ENCODE measurements around the gene BLID. TPM values are rescaled to one million over a fixed set of nuclear protein-coding genes. Genes with fewer than 3 reads are reported as not detected.

BLID gene, protein sequence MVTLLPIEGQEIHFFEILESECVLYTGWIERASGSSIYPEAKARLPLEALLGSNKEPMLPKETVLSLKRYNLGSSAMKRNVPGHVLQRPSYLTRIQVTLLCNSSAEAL
- total RNA-seq = 9.3 TPM

GRCh38 chr11:122115524-122116379 is at the start of gene BLID:
Gene BLID, minus strand, starts transcription at chr11:122116215. Its CDS starts 293 bp downstream, at chr11:122115922.
- peak; percentile 70 for DNase-seq (ENCODE audit: low spot score)
- ATAC-seq = peak; percentile 85
- intact Hi-C loops (cut with DNase I) = loop anchor here (10.0 kb wide), 1 partner anchor 59 kb away; no protein-coding TSS in a partner anchor

DNA sequence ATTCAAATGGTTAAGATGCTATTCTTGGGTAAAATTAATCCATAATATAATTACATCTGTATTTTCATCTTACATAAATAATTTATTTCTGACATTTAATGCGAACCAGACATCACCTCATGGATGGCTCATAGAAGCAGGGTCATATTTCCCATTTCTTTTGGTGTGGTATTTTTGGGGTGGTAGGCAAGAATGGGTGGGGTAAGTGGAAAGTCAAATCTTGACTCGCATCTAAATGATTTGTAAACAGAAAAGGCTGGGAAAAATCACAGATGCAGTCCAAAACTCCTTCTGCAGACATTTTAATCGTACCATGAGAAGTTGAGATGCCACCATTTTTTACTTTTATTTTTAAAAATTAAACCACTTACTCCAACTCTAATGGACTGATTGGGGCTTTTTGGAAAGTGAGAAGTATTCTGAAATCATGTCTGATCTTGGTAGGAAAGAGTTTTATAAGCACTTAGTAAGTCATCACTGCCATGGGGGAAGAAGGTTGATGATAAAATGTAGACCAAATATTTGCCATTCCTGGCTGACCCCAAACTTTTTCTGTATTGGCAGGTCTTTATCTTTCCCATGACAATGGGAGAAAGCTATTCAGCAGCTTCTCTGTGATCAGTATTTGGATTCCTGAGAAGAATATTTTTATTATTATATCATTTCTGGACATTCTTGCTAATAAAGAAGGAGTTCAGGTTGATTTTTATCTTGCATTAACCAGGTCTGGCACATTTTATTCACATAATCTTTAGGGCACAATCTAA is 47.2 kb upstream of the BLID start:
- intact Hi-C loops (cut with DNase I) = no loop called here
- ATAC-seq = no peak
- no peak for DNase-seq (ENCODE audit: low spot score)

- intact Hi-C loops (cut with DNase I) = no loop called here
- peak; percentile 43 for ATAC-seq
- DNase-seq (ENCODE audit: low spot score) = no peak
Measured at GRCh38 chr11:122162095-122162494, 46.1 kb upstream of the BLID start.

DNA sequence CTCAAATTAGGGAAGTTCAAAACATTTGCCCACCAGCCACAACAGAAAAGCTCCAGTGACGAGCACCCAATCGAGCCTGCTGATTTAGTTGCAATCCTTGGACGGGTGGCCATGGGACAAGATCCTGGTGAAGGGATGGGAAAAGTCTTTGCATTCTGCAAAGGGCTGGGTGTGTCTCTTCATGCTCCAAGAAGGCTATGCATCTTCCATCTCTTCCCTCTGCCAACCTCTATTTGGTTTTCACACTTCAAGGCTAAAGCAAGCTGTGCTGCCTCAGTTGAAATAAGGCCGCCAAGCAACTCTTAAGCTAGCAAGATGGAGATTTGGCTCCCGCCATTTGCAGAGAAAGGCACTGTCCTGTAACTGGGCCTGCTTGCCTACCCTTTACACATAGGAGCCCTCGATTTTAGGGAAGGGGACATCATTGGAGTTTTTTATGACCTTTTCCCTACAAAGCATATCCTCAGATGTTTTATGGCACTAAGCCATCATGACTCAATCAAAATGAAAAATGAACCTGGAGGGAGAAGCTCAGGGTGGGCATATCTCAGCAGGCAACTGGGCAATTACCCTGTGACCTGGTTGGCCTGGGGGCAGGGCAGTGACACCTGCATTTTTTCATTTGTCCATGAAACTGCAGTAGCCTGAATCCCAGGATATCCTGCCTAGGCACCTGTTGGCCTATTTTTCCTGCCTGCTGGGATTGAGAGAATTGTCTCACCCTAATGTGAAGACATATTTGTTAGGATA is 45.0 kb upstream of the BLID start:
- intact Hi-C loops (cut with DNase I) = no loop called here
- DNase-seq (ENCODE audit: low spot score) = no peak
- ATAC-seq = no peak

GRCh38 chr11:122159861-122160260 is 43.8 kb upstream of the BLID start:
- ATAC-seq (no peak), DNase-seq (ENCODE audit: low spot score) (no peak)
- intact Hi-C loops (cut with DNase I) = no loop called here

- intact Hi-C loops (cut with DNase I) = no loop called here
- DNase-seq (ENCODE audit: low spot score) = peak; percentile 62
- peak; percentile 59 for ATAC-seq
Measured at GRCh38 chr11:122159173-122159721, 43.2 kb upstream of the BLID start.

GRCh38 chr11:122158171-122158570 is 42.2 kb upstream of the BLID start:
- DNase-seq (ENCODE audit: low spot score) = no peak
- ATAC-seq = peak; percentile 46
- intact Hi-C loops (cut with DNase I) = no loop called here

DNA sequence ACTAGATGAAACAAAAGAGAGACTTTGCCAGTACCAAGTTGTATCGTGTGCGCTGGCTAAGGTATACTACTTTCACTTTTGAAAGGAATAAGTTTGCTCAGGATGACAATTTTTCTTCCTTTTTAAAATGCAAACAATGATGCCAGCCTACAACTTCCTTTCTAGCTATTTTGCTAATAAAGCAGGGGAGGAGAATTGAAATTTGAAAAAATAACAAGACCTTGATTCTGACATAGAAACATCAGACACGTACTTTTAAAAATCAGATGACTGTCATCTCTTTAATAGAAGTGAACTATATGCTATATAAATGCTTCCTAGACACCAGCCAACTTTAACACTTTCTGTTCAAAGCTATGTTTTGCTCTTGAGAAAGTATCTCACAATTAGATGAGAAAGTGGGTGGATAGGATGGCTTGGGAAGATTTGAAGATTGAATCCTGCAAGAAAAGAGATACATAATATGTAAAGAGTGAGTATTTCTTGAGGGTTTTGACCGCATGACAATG is 41.7 kb upstream of the BLID start:
- intact Hi-C loops (cut with DNase I) = no loop called here
- DNase-seq (ENCODE audit: low spot score) (no peak), ATAC-seq (peak; percentile 47)

DNA sequence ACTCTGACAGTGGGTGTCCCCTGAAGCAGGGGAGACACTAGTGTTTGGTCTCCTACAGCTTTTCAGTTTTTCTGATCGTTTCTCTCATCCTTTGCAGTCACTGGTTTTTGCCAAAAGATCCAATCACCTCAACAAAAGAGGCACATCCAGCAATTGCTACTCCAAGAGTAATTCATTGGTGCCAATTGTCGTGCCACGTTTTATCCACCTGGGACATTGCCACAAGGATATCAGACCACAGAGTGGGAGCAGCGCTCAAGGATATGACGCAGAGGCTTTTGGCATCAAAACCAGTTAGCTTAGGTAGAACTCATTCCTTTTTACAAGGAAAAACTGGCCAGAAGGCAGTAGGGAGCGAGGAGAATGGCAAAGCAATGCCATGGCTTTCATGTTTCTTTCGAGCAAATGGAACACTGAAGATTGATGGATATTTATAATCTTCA is 40.9 kb upstream of the BLID start:
- intact Hi-C loops (cut with DNase I) = no loop called here
- ATAC-seq = peak; percentile 78
- DNase-seq (ENCODE audit: low spot score) = no peak

- intact Hi-C loops (cut with DNase I) = no loop called here
- DNase-seq (ENCODE audit: low spot score) (no peak), ATAC-seq (no peak)
Measured at GRCh38 chr11:122155765-122156527, 39.9 kb upstream of the BLID start.

DNA sequence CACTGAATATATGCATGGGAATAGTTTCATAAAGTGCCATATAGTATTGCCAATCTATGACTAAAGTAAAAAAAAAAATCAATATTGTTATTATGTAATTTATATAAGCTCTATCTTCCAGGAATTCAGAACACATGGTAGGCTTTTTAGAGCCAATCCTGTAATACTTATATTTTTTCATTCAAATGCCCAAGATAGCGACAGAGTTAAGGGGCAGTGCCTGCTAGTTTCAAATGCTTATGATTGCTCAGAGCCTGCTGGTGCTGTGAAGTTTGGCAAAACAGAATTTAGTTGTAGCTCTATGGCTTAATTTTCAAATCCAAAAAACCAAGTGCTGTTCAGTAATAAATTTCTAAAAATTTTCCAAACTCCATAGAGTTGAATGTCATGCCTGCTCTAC is 39.0 kb upstream of the BLID start:
- DNase-seq (ENCODE audit: low spot score) (no peak), ATAC-seq (no peak)
- intact Hi-C loops (cut with DNase I) = no loop called here

- no peak for DNase-seq (ENCODE audit: low spot score)
Measured at GRCh38 chr11:122154227-122154626, 38.2 kb upstream of the BLID start.

DNA sequence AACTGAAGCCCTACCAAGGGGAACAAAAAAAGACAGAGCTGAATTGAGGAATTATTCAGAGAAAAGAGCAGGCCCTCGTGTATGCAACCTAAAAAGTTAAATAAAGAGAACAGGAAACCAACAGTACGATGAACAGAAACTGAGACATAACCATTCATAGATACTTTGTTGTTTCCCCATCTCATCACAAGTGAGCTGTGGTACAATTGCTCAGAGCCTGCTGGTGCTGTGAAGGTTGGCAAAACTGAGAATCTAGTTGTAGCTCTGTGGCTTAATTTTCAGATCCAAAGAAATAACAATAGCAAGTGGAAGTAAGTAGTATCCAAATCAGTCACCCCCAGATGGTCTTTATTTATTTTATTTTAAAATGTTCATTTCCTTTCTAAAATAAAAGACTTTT is 37.7 kb upstream of the BLID start:
- ATAC-seq = no peak
- intact Hi-C loops (cut with DNase I) = no loop called here

More at GRCh38 chr11:122154227-122154626, 38.2 kb upstream of the BLID start:
- ATAC-seq = no peak
- intact Hi-C loops (cut with DNase I) = no loop called here

GRCh38 chr11:122150216-122151124 is 34.5 kb upstream of the BLID start:
- DNase-seq (ENCODE audit: low spot score) (no peak), ATAC-seq (no peak)
- intact Hi-C loops (cut with DNase I) = no loop called here

More for the DNA sequence above, 37.7 kb upstream of the BLID start:
- no peak for DNase-seq (ENCODE audit: low spot score)

- ATAC-seq = no peak
- no peak for DNase-seq (ENCODE audit: low spot score)
- intact Hi-C loops (cut with DNase I) = no loop called here
Measured at GRCh38 chr11:122149202-122149601, 33.2 kb upstream of the BLID start.

DNA sequence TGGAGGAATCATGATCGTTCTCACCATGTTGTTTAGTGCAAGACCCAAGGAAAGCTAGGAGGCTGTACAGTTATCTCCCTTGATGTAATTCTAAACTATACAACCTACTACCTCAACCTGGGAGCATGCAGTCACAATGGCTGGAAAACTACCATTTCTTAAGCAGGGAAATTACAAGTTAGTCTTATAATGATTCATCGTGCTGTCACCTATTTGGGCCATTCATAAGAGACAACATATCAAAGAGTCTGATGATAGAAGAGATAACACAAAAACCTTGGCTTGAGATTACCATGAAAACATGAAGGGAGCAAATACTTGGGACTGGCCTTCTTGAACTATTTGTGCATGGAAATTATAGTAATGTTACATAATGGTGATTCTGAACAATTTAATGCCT is 30.5 kb upstream of the BLID start:
- DNase-seq (ENCODE audit: low spot score) (no peak), ATAC-seq (no peak)
- intact Hi-C loops (cut with DNase I) = no loop called here

GRCh38 chr11:122145715-122146274 is 29.8 kb upstream of the BLID start:
- DNase-seq (ENCODE audit: low spot score) = no peak
- intact Hi-C loops (cut with DNase I) = no loop called here

More at GRCh38 chr11:122145715-122146274, 29.8 kb upstream of the BLID start:
- ATAC-seq = no peak
